Measurements from ENCODE around the gene PIP4K2A. TPM values are rescaled to one million over a fixed set of nuclear protein-coding genes. Genes with fewer than 3 reads are reported as not detected.

The PIP4K2A gene
- total RNA-seq, 4 donors from 2014 or later, result 27.3 to 52.7 (median 41.6) TPM

DNA sequence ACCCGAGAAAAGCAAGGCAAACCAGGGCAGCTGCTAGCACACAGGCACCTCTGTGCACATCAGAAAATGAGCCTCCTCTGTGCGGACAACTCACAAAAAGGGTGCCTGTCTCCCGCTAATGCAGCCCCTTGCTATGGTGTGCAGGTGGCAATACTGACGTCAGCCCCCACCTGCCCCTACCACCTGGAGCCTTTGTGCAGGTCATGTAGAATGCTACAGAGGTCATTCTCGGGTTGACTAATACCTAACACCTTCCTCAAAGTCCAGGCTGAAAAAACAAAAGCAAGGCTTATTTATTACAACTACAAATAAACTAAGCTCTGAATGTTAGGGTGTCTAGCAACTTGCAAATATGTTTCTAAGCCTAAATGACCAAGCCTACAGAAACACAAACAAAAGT is 13.9 kb downstream of the PIP4K2A start:
- TF ChIP-seq, protein P1, sequence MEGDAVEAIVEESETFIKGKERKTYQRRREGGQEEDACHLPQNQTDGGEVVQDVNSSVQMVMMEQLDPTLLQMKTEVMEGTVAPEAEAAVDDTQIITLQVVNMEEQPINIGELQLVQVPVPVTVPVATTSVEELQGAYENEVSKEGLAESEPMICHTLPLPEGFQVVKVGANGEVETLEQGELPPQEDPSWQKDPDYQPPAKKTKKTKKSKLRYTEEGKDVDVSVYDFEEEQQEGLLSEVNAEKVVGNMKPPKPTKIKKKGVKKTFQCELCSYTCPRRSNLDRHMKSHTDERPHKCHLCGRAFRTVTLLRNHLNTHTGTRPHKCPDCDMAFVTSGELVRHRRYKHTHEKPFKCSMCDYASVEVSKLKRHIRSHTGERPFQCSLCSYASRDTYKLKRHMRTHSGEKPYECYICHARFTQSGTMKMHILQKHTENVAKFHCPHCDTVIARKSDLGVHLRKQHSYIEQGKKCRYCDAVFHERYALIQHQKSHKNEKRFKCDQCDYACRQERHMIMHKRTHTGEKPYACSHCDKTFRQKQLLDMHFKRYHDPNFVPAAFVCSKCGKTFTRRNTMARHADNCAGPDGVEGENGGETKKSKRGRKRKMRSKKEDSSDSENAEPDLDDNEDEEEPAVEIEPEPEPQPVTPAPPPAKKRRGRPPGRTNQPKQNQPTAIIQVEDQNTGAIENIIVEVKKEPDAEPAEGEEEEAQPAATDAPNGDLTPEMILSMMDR (IDR thresholded peaks at IDR 0.05; ENCODE audit: low read depth), result no peak

DNA sequence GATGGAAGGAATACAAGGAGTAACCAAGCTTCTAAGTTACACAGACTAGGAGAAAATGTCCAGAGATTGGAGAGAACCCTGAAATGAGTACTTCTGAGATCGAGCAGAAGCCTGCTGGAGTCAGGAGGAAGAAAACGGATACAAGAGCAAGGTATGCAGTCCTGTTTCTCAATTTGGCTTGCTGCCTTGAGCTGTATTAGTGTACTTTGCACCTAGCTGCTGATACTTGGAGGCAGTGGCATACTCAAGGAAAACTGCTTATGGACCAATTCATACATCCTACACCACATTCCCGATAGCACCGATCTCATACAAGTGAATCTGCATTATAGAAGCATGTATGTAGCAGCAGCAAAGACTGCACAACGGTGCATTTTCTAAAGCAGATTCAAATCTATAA is 14.4 kb downstream of the PIP4K2A start:
- TF ChIP-seq, protein P1 (IDR thresholded peaks at IDR 0.05; ENCODE audit: low read depth), result no peak

DNA sequence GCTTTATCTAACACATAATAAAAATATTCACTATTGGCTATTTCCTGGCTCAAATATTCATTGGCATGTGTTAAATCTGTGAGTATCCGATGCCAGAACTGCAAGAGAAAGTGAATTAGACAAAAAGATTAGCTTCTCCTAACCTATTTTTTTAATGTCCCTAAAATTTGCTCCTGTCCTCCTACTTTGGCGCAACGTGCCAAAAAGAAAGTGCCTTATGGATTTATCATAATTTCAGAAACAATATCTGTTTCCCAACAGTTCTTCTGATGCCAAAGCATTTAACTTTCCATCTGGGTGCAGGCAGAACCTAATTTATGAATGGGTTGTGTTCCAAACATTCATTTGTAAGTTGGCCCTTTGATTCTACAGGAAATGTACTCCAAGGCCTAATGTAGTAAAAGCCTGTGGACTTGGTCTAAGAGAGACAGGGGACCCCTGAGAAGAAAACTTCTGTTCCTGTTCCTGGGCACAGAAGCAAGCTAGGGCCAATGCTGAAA is 15.4 kb downstream of the PIP4K2A start:
- TF ChIP-seq, protein P1 (IDR thresholded peaks at IDR 0.05; ENCODE audit: low read depth), result no peak

DNA sequence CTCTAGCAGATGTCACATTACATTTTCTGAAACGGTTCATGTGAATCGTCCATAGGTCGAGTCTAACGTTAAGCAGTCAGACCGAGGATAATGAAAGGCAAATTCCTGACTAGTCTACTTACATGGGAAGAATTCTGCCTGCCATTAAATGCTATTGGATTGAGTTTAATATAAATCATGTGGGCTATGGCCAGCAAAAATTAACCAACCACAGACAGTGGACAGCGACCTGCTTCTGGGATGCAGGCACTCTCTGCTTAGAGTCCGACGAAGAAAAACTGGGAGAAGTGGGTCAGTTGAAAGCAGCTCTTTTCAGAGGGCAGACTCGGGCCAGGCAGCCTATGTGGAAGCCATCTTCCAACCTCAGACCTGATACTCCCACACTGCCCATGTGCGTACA is 16.6 kb downstream of the PIP4K2A start:
- TF ChIP-seq, protein P1 (IDR thresholded peaks at IDR 0.05; ENCODE audit: low read depth), result no peak

DNA sequence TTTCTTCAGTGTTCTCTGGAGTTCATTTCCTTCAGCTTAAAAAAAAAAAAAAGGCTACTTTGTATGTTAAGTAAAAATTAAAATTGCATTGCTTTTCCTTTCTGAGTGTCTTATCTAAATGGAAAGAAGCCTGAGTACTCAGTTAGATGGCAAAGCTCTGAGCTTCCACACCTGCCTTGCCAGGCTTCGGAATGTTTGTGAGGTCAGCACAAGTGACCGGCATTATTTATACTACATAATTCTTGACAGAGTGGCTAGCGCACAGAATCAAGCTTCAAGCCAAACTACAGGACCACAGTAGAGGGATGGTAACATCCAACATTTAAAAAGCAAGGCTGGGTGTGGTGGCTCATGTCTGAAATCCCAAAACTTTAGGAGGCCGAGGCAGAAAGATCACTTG is 17.3 kb downstream of the PIP4K2A start:
- TF ChIP-seq, protein P1 (IDR thresholded peaks at IDR 0.05; ENCODE audit: low read depth), result no peak

DNA sequence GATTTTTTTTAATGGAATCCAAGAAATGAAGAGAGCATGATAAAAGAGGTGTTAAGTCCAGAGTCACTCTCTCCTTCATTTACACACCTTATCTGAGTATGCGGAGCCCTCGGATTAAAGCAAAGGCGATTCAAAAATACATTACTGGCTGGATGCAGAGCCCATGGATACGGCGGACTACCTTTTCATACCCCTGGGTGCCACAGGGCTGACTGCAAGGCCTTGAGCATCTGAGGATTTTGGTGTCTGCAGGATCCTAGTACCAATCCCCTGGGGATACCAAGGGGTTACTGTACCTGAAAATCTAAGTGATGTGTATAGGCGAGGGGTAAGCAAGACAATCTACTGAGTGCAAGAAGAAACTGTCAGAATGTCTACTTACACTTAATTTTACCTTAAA is 20.5 kb downstream of the PIP4K2A start:
- TF ChIP-seq, protein P1 (IDR thresholded peaks at IDR 0.05; ENCODE audit: low read depth), result no peak

DNA sequence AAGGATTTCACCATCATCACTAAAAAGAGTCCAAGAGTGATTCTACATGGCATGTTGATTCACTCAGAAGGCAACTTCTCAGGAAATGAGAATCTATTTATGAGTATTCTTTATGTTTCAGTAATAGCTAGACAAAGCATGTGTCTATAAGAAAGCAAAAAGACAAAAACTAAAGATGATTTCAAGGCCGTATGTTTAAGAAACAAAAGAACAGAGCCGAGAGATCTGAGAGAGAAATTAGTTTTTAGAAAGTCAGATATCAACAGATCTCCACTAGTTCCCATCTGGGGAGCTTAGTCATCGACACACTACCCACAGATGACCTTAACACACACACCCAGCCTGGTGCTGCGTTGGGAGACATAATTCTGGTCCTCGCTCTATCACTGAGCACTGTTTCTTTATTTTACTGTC is 21.0 kb downstream of the PIP4K2A start:
- TF ChIP-seq, protein P1 (IDR thresholded peaks at IDR 0.05; ENCODE audit: low read depth), result no peak

Measured in subcutaneous adipose tissue (tissue), 4 donors.